NCI-H2196 treated with DMSO at 0.1 percent for 48 hours (cell line): ENCODE results near the gene TMEM164.
A peak's percentile ranks its signal among the peaks of the same experiment; 100 is the strongest.

Source experiments
- DNase-seq: peaks from one replicate; lab custom pipeline; 2025; ENCODE audit not compliant: unreplicated experiment; lab: John Stamatoyannopoulos, UW

The TMEM164 gene

GRCh38 chrX:110003167-110004156, 548 bp downstream of the TMEM164 start:
- no peak for DNase-seq

- no peak for DNase-seq
Observed at GRCh38 chrX:110004215-110004614, 1.3 kb downstream of the TMEM164 start.

- DNase-seq: no peak
Observed at GRCh38 chrX:110004731-110005369, 1.9 kb downstream of the TMEM164 start.

GRCh38 chrX:110006161-110006560, 3.2 kb downstream of the TMEM164 start:
- no peak for DNase-seq

- DNase-seq: no peak
Observed at GRCh38 chrX:110006821-110007375, 4.0 kb downstream of the TMEM164 start.

GRCh38 chrX:110008011-110008635, 5.2 kb downstream of the TMEM164 start:
- no peak for DNase-seq

- DNase-seq: peak; percentile 49
Observed at GRCh38 chrX:110012818-110013485, 10.0 kb downstream of the TMEM164 start.

GRCh38 chrX:110013968-110014367, 11.1 kb downstream of the TMEM164 start:
- no peak for DNase-seq

- no peak for DNase-seq
Observed at GRCh38 chrX:110015032-110015431, 12.1 kb downstream of the TMEM164 start.

GRCh38 chrX:110015915-110016314, 13.0 kb downstream of the TMEM164 start:
- no peak for DNase-seq

- DNase-seq: no peak
Observed at GRCh38 chrX:110020536-110020935, 17.6 kb downstream of the TMEM164 start.

GRCh38 chrX:110021258-110022022, 18.5 kb downstream of the TMEM164 start:
- DNase-seq: peak; percentile 2

GRCh38 chrX:110022599-110023448, 19.9 kb downstream of the TMEM164 start:
- DNase-seq: no peak

- DNase-seq: no peak
Observed at GRCh38 chrX:110025395-110025794, 22.5 kb downstream of the TMEM164 start.

GRCh38 chrX:110026099-110026844, 23.4 kb downstream of the TMEM164 start:
- DNase-seq: no peak

- no peak for DNase-seq
Observed at GRCh38 chrX:110032534-110033147, 29.7 kb downstream of the TMEM164 start.

GRCh38 chrX:110034036-110034435, 31.1 kb downstream of the TMEM164 start:
- DNase-seq: no peak
